Fibroblast of lung (primary cell): ENCODE data around the gene HDAC4.

Experiments
- CTCF ChIP-seq, 2 donors: IDR thresholded peaks in 1 of 2; conservative IDR thresholded peaks in 1 of 2; 1 replicate in 1 of 2; 2 replicates in 1 of 2; pipeline ENCODE4 v1.5.1; 2011 to 2012; ENCODE audit warnings: low read length in 2 of 2, control low read depth in 1 of 2, inconsistent platforms in 1 of 2, low read depth in 1 of 2, mild to moderate bottlenecking in 1 of 2
- EZH2 ChIP-seq: IDR thresholded peaks from 2 replicates; pipeline ENCODE4 v1.5.1; 2012; ENCODE audit warnings: low read length, control low read depth, mild to moderate bottlenecking; ENCODE audit errors: missing control alignments

- no peak for TF ChIP-seq CTCF (conservative IDR thresholded peaks at IDR 0.05 in 1 of 2, IDR thresholded peaks at IDR 0.05 in 1 of 2; ENCODE audit: low read depth in 1 of 2, low read length in 2 of 2)
- TF ChIP-seq EZH2, result no peak
Measured at GRCh38 chr2:239042046-239042445, 358.8 kb downstream of the HDAC4 start.
